ENCODE data around the gene CSE1L.
"Not testable (repeated sequence)": the region's sequence is repeated elsewhere in the genome, so short reads cannot be mapped to it uniquely, and the experiment has no call there.

The CSE1L gene

GRCh38 chr20:49063279-49063678, 17.2 kb downstream of the CSE1L start:
- no peak for DNase-seq

DNA sequence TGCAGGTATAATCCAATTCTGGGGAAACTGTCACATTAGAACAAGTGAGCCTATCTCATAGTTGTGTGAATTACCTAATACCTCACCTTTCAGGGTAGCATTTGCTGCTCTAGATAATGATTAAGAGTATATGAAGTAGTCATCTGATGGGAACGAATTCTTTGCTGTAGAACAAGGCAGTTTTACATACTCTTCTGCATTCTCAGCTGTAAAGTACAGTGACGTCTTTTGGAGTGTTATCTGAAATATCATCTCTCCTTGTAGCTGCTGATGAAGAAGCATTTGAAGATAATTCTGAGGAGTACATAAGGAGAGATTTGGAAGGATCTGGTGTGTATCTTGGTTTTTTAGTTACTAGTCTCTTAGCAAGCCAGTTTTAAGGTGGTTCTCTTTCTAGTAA, 28.4 kb downstream of the CSE1L start:
- DNase-seq = no peak

DNA sequence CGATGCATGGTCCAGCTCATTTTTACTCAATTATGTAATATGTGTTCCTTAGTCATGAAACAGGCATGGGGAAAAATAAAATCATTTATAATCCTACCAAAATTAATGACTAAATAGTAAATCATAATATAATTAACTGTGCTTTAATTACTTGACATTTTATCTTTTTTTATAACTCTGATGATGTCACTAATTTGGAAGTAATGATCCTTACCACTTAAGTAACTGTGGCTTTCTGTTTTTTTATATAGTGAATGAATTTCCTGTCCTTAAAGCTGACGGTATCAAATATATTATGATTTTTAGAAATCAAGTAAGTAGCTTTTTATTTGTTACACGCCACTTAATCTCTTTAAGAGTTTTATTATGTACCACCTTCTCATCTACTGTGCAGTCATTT, 32.2 kb downstream of the CSE1L start:
- no peak for DNase-seq

GRCh38 chr20:49082295-49082694, 36.2 kb downstream of the CSE1L start:
- DNase-seq = not testable (repeated sequence)

- DNase-seq = no peak
These were observed 45.0 kb downstream of the CSE1L start for GRCh38 chr20:49091104-49091503.

DNA sequence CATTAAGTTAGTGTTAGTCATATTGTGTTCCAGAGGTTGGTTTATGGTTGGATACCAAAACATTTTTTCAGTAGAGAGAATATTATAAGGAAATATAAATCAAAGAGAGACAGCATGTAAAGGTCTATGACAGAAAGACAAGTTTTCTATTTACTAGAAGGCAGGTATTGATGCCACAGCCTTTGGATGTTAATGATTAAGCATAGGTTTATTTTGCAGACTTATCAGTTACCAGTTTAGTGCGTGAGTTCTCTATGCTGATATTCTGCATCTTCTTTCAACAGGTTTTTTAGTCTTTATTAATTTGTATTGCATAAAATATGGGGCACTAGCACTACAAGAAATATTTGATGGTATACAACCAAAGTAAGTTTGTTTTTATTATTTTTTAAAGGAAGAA, 45.6 kb downstream of the CSE1L start:
- no peak for DNase-seq

DNA sequence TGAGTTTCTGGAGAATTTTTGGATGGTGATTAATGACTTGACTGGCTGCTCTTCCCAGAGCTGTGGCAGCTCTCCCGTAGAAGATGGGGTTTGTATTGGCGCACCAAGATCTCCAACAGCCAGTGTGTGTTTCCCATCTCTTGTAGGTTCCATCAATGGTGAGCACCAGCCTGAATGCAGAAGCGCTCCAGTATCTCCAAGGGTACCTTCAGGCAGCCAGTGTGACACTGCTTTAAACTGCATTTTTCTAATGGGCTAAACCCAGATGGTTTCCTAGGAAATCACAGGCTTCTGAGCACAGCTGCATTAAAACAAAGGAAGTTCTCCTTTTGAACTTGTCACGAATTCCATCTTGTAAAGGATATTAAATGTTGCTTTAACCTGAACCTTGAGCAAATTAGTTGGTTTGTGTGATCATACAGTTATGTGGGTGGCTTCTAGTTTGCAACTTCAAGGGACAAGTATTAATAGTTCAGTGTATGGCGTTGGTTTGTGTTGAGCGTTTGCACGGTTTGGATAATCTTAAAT, 50.2 kb downstream of the CSE1L start:
- DNase-seq = no peak

DNA sequence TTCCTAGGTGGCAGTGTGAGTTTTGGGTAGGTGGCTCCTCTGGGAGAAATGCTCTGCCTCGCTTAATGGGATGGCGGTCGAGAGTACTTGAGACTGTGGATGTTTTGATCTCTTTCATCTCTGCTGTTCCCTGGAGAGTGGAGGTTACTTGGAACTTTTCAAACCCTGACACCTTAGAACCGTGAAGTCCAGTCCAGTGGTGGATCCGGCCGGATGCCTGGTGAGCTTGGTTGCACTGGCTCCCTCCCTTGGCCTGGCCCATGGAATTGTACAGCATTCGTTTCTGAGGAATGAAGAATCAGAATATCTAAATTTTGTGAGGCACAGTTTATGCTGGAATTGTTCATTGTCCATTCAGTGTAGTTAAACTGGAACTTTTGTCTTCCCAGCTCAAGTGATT, 51.0 kb downstream of the CSE1L start:
- DNase-seq = no peak

GRCh38 chr20:49098136-49098535, 52.0 kb downstream of the CSE1L start:
- DNase-seq = no peak

- no peak for DNase-seq
These were observed 52.9 kb downstream of the CSE1L start for GRCh38 chr20:49099011-49099410.

DNA sequence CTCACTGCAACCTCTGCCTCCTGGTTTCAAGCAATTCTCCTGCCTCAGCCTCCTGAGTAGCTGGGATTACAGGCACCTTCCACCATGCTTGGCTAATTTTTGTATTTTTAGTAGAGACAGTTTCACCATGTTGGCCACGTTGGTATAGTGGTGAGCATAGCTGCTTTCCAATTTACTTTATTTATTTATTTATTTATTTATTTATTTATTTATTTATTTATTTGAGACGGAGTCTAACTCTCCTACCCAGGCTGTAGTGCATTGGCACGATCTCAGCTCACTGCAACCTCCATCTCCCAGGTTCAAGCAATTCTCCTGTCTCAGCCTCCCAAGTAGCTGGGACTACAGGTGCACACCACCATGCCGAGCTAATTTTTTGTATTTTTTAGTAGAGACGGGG, 54.2 kb downstream of the CSE1L start:
- DNase-seq = not testable (repeated sequence)

DNA sequence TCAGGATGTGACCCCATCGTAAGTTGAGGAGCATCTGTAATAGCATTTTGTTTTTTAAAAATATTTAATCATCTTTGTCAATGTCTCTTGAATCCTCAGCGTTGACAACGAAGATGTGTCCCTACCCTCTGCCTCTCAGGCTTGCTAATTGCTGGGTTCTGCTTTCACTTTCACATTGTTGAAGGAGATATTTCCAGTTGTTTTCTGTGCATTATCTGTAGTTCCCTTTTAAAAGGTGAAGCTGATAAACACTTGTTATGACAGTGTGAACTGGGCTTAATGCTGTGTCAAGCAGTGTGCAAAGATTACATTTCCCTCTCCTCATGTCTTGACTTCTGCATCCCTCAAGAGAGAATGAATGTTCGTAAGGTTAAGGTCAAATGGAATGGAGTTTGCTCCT, 54.9 kb downstream of the CSE1L start:
- no peak for DNase-seq

GRCh38 chr20:49103019-49103418, 56.9 kb downstream of the CSE1L start:
- DNase-seq = no peak

DNA sequence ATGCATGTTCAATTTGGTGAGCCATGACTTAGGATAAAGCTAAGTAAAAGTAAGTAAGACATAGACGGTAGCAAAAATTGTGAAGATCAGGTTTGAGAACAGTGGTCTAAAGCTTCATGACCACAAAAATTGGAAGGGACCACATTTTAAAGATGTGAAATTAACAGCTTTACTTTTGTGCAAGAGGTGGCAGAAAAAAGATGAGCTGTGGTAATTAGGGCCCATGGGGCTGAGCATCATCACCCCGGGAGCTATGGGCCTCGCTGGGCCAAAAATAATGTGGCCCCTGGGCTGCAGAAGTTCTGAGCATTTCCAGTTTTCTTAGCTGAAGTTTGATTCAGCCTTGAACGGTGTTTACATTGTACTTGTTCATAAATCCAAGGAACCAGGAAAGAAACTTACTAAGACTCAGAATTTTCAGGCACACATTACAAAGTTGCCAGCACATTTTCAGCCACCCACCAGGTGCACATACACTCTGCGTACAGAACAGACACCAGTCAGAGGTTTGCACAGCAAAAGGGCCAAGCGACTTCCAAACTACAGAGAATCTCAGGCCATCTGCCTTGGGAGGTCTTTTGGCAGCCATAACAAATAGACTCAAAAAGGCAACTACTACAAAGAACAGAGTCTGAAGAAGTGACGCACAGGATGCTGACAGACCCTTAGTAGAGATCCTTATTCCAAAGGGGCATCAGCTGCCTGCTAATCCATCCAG, 57.7 kb downstream of the CSE1L start:
- DNase-seq = no peak

DNA sequence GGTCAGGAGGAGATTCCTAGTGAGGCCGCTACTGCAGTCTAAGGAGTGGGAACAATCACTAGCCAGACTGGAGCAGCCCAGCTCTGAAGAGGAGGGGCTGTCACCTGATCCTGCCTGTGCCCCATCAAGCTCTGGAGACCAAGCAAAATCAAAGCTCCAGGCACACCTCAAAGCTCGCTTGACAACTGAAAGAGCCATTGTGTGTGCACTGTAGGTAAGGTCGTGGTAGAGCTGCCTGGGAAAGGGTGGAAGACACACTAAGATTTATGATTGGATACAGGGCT, 58.2 kb downstream of the CSE1L start:
- DNase-seq = no peak

DNA sequence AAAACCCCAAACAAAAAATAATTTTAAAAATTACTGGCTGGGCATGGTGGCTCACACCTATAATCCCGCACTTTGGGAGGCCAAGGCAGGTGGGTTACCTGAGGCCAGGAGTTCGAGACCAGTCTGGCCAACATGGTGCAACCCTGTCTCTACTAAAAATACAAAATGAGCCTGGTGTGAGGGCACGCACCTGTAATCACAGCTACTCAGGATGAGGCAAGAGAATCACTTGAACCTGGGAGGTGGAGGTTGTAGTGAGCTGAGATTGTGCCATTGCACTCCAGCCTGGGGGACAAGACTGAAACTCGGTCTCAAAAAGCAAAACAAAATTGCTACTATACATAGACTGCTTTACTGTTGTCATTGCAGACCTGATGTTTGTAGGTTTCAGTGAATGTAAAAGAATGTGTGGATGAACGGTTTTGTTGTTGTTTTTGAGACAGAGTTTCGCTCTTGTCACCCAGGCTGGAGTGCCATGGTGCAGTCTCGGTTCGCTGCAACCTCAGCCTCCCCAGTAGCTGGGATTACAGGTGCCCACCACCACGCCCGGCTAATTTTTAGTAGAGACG, 59.0 kb downstream of the CSE1L start:
- not testable (repeated sequence) for DNase-seq

DNA sequence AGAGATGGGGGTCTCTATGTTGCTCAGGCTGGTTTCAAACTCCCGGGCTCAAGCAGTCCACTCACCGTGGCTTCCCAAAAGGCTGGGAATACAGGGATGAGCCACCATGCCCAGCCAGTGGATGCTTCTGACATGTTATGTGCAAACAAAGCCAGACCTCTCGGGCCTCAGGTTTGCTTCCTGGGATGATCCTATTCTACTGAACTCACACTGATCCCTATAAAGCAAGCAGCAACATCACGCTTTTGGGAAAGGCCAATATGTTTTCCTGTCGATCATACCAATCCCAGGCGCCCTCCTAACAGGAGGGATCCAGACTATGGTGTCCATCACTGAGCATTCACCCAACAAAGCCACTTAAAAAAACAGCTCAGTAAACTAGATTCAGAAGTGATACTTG, 60.2 kb downstream of the CSE1L start:
- DNase-seq = no peak

DNA sequence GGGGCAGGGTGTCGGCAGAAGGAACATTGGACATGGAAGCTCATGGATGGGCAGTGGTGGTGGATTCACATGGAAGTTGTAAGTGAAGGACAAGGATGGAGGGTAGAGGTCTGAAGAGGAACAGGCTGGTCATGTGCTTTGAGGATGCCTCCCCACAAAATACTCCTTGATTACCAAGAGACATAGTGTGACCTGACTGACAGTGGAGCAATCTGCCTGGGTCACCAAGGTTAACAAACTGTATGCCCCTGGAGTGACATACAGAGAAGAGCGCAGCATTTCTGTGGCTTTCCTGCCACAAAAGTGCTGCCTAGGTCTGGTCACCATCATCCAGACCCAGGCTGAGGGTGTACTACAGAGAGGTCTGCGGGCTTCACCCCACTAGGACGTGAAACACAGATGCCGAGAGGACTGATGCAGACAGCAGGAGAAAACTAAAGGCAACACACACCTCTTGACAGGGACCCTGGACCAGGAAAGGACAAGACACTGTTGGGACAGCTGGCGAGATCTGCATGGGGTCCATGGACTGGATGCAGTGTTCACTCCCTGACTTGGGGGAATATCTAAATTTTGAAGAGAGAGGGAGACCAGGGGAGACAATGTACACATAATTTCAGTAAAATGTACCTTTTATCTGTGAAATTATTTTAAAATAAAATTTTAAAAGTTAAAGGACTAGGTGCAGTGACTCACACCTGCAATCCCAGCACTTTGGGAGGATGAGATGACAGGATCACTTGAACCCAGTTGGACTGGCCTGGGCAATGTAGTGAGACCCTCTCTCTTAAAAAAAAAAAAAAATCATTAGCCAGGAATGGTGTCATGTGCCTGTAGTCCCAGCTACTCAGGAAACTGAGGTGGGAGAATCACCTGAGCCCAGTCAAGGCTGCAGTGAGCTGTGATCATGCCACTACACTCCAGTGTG, 64.9 kb downstream of the CSE1L start:
- DNase-seq = no peak

GRCh38 chr20:49112596-49113274, 66.6 kb downstream of the CSE1L start:
- DNase-seq = no peak

DNA sequence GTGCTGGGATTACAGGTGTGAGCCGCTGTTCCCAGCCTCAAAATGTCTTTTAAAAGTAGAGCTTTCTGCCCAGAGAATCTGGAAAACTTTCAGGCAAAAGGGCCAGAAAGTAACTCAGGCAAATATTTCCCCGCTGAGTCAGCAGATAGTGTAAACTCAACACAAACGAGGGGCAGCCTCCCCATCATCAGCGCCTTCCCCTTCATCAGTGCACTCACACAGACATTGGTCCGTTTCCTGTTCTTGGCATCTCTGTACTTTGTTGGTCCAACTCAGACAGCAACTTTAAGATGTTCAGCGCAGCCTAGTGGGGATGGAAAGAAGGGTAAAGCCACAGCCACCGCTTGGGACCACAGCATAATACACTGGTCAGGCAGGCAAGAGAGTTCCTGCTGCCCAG, 69.5 kb downstream of the CSE1L start:
- no peak for DNase-seq

DNA sequence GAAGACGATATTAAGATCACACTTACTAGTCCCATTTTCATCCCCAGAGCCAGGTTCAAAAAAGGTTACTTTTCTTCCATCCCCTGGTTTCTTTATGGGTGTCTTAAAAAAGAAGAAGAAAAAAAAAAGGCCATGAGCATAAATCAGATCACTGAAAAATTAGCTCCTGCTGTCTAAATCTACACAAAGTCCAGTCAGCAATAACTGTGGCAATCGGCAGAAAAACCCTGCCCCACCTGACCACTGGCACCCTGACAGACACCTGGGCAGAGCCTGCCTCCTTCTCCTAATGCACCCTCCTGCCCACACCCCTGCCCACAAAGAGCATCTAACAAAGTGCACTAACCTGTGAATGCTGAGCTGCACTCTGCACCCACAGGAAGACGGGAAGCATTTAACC, 72.2 kb downstream of the CSE1L start:
- no peak for DNase-seq

DNA sequence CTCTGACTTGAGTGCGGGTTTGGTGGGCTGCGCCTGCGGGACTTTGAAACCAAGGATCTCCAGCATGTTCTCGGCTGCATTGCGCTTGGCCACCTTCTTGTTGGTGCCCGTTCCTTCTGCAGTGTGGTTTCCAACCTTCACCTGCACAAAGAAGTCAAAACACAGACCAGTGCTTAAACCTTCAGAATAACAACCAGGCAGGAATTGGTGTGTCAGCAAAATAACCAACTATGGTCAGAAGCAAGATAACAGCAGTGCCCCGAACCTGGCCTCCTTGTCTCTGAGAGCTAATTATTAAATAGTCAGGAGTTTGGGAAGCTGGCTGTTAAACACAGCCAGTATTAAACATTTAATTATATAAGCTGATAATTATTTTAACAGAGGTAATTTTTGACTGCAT, 73.9 kb downstream of the CSE1L start:
- no peak for DNase-seq

DNA sequence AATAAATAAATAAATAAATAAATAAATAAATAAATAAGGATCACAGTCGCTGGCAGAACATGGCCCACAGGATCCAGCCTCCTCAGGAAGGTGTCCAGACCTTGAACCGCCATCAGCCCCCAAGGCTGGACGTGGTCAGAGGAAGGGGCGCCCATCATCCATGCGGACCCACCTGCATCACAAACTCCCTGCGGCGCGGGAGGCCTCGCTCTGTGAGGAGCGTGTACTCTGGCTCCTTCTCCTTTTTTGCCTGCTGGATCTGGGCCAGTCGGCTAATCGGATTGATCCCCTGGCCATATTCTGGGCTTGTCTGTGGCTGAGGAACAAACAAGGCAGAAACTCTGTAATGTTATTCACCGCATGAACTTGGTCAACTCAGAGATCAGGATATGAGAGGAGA, 76.8 kb downstream of the CSE1L start:
- no peak for DNase-seq
